Skin of body (tissue), 2 donors: ENCODE data around the gene WNT2B. TPM values are rescaled to one million over a fixed set of nuclear protein-coding genes. Genes with fewer than 3 reads are reported as not detected.

Experiments used
- DNase-seq: peaks from one replicate; lab custom pipeline; 2025; lab: John Stamatoyannopoulos, UW
- total RNA-seq: library from RNA; depleted of rRNA; stranded (reverse); fragments of >200 nt; gene quantifications from one replicate; pipeline ENCODE4 v1.2.3, GENCODE V29; 2014

The WNT2B gene
- total RNA-seq, 1 donor from 2014 or later, result 4.7 TPM

- DNase-seq, result no peak
These were observed 18.7 kb downstream of the WNT2B start for GRCh38 chr1:112527266-112528010.

DNA sequence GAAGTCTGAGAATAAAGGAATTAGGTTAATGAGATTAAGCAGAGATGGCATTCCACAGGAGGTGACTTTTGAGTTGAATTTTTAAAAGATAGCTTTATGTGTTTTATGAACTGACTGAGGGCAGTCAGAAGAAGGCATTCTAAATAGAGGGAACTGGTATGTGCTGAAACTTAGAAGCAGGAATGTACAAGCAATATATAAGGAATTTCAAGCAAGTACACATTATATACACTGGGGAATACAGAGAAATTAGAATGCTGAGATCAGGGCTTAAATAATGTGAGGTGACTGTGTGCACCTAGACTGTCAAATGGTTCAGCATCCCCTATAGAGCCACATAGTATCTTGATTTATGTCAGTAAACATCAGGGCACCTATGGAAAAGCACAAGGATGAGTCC lies 19.3 kb downstream of the WNT2B start:
- no peak for DNase-seq

DNA sequence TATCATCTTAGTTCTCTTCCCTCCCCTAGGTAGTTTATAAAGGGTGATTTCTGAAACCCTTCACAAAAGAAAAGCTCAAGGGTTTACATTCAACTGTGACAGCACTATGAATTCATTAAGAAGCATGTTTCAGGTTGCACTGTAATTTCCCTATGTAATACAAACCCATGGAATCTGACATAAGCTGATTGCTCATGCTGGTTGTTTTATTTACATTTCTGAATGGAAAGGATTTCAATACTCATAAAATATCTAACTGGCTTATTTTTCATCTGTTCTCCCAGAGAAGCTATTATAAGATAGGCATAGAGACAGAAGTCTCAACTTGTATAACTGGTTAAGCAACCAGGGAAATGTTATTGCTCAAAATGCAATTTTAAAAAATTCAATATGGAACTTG lies 20.5 kb downstream of the WNT2B start:
- DNase-seq, result no peak

DNA sequence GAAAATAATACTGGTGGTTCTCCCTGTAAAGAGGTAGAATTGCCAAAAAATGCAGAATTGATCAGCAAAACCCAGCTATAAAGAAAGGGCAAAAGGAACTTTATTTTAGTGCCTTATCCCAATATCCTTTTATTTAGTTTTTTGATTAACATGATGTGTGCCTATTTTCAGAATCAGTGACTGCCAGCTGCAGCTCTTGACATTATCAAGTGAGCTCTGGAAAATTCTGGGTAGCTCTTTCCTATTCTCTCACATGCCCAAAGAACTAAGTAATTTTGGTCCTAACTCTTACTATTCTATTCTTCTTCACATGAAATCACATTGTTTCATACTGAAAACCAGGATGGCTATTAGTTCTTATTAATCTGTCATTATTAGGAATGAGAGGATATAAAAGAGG lies 22.1 kb downstream of the WNT2B start:
- no peak for DNase-seq

GRCh38 chr1:112532064-112532463 lies 23.3 kb downstream of the WNT2B start:
- DNase-seq, result no peak

DNA sequence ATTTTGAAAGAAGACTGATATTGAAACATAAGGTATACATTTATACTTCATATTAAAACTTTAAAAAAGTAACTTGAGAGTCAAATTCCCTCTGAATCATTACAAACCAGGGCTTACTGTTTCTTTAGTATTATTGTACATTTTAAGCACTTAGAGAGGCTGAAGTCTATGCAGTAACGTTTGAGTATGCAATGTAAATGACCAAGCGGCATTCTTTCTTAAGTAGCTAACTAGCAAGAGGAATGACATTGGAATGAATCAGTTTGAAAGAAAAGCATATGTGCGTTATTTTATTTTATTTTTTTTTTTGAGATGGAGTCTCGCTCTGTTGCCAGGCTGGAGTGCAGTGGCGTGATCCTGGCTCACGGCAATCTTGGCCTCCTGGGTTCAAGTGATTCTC lies 24.3 kb downstream of the WNT2B start:
- no peak for DNase-seq

DNA sequence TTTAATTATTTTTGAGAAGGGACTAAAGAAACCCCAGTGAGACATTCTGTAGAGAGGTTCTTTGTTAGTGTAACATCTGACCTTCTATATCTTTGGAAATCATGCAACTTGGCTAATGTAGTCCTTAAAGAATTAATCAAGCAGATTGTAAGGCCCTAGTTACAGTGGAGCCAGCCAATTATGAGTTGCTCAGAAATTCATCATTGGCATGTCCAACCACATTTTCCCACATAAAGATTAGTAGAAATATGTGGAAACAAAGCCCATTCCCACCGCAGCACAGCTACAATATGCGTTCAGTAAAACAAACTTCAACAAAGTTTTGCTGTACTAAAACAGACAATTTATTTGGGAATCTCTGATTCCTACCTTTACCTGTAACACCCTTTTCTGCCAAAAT lies 27.8 kb downstream of the WNT2B start:
- DNase-seq, result no peak

GRCh38 chr1:112537456-112537855 lies 28.7 kb downstream of the WNT2B start:
- no peak for DNase-seq

DNA sequence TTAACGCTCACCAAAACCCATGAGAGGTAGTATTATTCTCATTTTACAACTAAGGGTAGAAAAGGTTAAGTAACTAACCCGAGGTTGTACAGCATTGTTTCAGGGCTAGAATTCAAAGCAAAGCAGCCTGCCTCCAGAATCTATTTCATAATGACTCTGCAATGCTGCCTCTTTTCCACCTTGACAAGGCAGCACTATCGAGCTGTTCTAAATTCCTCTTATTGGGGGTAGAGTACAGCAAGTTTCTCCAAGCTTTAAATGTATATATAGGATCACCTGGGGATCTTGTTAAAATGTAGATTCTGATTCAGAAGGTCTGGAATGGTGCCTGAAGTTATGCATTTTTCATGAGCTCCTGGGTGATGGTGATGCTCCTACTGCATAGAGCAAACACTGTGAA lies 30.1 kb downstream of the WNT2B start:
- no peak for DNase-seq

DNA sequence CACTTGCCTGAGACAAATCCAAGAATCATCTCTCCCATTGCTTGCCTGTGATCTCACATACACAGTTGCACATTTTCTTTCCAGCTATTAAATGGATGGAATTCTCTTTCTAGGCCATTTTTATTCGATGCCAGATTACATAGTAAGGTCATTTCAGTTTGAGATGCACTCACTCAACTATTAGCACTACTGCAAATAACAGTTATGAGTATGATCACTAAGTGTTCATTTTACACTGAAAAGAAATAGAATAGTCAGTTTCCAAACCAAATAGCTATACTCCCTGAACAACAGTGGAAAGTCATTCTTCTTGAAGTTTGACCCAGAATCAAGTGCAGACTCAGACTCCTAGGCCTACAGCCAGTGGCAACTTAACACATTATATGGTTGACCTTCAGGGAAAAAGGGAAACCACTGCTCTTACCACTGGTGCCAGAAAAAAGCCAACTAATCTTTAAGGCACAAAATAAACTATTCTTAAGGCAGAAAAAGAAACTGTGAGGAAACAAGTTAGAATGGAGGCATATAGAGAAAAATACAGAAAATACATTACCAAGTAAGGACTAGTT lies 31.5 kb downstream of the WNT2B start:
- DNase-seq, result peak; percentile 8

- no peak for DNase-seq
These were observed 32.5 kb downstream of the WNT2B start for GRCh38 chr1:112541299-112541698.

DNA sequence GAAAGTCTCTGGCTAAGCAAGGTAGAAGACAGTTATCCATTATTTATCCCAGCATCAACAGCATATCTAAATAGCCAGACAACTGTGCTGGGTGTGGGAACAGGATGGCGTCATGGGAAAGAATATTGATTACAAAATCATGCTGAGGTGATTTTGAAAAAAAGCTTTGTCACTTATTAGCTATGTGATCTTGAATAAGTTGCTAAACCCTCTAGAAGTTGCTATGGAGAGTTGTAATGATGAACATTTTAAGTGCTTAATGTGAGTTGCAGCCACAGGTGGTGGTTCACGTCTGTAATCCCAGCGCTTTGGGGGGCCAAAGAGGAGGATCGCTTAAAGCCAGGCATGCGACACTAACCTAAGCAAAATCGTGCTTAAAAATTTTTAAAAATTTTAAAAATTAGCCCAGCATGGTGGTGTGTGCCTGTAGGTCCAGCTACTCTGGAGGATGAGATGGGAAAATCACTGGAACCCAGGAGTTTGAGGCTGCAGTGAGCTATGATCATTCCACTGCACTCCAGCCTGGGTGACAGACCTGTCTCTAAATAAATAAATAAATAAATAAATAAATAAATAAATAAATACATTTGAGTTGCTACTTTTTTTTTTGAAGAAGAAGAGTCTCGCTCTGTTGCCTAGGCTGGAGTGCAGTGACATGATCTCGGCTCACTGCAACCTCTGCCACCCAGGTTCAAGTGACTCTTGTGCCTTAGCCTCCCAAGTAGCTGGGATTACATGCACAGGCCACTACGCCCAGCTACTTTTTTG lies 33.6 kb downstream of the WNT2B start:
- DNase-seq, result no peak

- DNase-seq, result no peak
These were observed 35.4 kb downstream of the WNT2B start for GRCh38 chr1:112544011-112544688.

DNA sequence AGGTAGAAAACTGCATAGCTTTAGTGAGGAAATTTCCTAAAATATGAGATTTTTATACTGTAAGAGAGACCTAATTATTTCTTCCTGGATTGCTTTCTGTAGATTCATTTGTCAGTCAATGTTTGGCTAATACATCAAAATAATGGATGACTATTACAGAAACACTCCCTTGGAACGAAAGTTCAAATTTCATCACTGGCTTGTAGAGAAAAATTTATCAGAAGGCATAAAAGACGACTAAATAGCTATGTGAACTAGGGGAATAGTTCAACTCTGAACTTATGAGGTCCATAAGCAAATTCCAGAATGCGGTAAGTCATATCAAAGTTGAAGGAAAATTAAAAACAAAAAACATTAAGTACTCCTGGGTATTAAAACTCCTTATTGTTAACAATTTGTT lies 36.0 kb downstream of the WNT2B start:
- DNase-seq, result no peak

GRCh38 chr1:112546076-112546475 lies 37.3 kb downstream of the WNT2B start:
- no peak for DNase-seq

- DNase-seq, result no peak
These were observed 39.8 kb downstream of the WNT2B start for GRCh38 chr1:112548547-112548946.

DNA sequence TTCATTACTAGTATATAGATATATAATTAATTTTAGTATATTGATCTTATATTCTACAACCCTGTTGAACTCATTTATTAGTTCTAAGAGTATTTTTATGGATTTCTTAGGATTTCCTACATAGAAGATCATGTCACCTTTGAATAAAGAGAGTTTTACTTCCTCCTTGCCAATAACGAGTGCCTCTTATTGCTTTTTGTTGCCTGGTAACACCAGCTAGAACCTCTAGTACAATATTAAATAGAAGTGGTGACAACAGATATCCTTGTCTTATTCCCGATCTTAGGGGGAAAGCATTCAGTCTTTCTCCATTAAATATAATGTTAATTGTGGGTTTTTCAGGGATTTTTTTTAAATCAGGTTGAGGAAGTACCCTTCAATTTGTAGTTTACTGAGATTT lies 40.8 kb downstream of the WNT2B start:
- no peak for DNase-seq

DNA sequence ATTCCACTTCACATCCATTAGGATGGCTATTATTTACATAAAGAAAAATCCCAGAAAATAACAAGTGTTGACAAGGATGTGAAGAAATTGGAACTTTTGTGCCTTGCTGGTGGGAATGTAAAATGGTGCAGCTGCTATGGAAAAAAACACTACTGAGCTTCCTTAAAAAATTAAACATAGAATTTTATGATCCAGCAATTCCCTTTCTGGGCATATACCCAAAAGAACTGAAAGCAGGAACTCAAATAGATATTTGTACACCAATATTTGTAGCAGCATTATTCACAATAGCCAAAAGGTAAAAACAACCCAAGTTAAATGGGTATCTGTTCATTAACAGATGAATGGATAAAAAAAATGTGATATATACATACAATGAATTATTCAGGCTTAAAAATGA lies 45.6 kb downstream of the WNT2B start:
- DNase-seq, result no peak

DNA sequence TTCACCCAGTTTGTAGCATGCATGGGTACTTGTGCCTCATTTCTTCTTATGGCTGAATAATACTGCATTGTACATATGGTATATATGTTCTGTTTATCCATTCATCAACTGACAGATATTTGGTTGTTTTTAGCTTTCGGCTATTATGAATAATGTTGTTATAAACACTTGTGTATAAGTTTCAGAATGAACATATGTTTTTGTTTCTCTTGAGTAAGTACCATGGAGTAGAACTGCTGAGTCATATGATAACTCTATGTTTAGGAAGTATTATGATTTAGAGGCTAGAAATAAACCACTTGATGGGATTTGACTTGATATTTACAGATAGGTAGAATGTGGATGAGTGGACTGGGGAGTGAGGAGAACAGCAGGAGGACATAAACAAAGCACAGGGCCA lies 48.6 kb downstream of the WNT2B start:
- DNase-seq, result peak; percentile 7

DNA sequence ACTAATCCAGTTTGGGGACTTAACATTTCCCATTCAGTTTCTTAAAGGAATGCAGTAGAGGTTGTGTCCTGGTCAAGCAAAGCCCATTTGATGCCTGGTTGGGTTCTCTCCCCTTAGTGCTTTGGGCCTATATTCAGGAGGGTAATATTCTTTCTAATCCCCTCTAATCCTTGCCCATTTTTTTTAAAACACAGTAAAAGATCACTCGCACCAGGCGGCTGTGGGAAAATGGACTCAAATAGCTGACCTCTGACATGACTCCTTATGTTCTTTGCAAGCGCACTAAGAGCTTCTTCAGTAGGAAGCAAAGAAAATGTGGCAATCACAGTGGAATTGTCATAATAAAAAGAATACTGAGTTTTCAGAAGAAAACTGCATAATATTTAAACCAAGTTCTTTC lies 49.9 kb downstream of the WNT2B start:
- DNase-seq, result no peak

DNA sequence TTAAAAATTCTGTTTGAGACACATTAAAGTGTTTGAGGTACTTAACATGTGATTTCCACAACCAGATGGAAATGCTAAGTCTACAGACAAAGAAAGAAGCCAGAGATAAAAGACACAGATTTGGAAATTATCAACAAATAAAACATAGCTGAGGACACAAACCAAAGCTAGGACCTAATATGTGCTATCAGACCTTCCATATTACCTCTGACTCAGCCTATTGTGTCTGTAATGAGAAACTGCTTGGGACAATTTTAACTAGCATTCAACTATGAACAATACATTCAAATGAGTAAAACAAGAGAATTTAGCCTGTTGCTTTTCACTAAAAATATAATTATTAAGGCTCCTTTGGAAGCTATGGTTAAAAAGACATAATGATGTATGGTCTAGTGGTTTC lies 54.6 kb downstream of the WNT2B start:
- no peak for DNase-seq

DNA sequence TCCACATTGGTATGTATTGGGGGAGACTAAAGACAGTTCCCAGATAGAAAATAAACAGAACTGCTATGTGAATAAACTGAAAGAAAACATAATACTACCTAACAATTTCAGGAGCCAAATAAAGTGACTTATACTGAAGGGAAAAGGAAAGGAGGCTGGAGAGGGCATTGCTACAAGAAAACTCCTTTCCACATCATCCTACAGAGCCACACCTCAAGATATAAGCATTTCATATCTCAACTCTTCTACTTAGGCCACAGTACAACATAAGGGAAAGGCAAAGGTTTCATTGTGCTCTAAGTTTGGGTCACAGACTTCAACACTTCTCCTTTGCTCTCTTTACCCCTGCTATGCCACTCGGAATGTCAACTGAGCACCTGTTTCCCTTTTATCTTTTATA lies 55.3 kb downstream of the WNT2B start:
- no peak for DNase-seq
